LNCAP (cell line): ENCODE measurements around the gene CFL1.

ENCODE experiments used
- TF ChIP-seq, protein P1 (sequence below): fragments of 450-650 bp; IDR thresholded peaks from 2 replicates; pipeline ENCODE4 v1.5.1; 2017; ENCODE audit warnings: mild to moderate bottlenecking

The CFL1 gene

DNA sequence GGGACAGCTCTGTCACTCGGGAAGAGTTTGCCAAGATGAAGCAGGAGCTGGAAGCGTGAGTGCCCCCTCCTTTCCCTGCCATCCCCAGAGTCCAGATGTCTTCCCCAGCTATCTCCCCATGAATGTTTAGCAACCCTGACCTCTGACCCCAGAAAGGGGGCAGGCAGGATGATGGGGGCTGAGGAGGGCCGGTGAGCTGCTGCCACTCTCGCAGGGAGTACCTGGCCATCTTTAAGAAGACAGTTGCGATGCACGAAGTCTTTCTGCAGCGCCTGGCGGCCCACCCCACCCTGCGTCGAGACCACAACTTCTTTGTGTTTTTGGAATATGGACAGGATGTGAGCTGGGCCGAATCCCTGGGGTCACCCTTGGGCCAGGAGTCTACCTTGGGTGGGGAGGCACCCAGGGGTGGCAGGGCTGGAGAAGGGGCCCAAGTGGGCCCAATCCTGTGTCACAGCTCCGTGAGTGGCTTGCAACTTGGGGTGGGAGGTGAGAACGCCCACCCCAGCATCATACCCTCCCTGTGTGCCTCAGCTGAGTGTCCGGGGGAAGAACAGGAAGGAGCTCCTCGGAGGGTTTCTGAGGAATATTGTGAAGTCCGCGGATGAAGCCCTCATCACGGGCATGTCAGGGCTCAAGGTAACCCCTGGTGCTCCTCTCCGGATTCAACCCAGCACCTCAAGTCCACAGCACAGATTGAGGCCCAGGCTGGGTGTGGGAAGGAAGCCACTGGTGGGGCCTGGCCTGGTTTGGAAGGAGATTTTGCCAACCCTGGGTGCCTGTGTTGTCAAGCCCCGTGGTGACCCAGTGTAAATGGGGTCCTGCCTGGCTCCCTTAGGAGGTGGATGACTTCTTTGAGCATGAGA lies 7.5 kb downstream of the CFL1 start:
- TF ChIP-seq, protein P1, sequence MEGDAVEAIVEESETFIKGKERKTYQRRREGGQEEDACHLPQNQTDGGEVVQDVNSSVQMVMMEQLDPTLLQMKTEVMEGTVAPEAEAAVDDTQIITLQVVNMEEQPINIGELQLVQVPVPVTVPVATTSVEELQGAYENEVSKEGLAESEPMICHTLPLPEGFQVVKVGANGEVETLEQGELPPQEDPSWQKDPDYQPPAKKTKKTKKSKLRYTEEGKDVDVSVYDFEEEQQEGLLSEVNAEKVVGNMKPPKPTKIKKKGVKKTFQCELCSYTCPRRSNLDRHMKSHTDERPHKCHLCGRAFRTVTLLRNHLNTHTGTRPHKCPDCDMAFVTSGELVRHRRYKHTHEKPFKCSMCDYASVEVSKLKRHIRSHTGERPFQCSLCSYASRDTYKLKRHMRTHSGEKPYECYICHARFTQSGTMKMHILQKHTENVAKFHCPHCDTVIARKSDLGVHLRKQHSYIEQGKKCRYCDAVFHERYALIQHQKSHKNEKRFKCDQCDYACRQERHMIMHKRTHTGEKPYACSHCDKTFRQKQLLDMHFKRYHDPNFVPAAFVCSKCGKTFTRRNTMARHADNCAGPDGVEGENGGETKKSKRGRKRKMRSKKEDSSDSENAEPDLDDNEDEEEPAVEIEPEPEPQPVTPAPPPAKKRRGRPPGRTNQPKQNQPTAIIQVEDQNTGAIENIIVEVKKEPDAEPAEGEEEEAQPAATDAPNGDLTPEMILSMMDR = no peak

DNA sequence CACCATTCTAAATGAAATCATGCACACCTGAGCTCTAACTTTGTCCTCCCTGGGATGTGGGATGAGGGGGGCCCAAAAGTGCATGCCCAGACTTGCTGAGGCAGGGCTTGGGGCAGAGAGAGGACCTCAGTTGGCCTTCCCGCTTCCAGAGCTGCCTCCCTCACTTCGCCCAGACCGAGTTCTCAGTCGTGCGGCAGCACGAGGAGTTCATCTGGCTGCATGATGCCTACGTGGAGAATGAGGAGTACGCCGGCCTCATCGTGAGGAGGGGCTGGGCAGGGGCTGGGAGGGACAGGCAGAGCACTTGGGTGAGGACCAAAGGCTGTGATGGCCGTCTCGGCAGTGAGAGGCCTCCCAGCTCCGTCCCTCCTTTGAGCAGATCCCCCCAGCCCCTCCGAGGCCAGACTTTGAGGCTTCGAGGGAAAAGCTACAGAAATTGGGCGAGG lies 8.2 kb downstream of the CFL1 start:
- TF ChIP-seq, protein P1 = no peak

DNA sequence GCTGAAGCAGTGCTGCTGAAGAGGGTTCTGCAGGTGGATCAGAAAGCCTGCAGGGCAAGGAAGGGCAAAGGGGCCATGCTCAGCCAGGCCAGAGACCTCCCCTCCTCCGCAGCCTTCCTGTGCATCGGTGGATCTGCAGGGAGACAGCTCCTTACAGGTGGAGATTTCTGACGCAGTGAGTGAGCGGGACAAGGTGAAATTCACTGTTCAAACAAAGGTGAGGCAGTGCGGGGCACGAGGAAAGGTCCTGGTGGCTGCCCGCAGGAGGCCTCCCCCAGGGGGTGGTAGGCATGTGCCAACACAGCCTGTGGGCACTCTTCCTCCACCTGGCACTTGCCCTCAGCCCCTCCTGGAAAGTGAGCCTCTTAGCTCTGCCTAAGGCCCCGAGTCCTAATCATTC lies 8.6 kb downstream of the CFL1 start:
- TF ChIP-seq, protein P1 = no peak

DNA sequence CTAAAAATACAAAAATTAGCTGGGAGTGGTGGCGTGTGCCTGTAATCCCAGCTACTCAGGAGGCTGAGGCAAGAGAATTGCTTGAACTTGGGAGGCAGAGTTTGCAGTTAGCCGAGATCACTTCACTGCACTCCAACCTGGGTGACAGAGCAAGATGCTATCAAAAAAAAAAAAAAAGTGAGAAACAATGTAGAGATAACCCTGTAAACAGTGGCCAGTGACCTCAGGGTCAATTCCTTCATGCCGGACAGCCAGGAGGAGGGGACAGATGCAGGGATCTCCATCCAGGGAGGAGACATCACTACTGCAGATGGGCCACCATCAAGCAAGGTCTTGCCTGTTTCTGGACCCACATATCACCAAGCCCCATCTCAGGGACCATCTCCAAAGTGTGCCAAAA lies 10.2 kb downstream of the CFL1 start:
- TF ChIP-seq, protein P1 = no peak

DNA sequence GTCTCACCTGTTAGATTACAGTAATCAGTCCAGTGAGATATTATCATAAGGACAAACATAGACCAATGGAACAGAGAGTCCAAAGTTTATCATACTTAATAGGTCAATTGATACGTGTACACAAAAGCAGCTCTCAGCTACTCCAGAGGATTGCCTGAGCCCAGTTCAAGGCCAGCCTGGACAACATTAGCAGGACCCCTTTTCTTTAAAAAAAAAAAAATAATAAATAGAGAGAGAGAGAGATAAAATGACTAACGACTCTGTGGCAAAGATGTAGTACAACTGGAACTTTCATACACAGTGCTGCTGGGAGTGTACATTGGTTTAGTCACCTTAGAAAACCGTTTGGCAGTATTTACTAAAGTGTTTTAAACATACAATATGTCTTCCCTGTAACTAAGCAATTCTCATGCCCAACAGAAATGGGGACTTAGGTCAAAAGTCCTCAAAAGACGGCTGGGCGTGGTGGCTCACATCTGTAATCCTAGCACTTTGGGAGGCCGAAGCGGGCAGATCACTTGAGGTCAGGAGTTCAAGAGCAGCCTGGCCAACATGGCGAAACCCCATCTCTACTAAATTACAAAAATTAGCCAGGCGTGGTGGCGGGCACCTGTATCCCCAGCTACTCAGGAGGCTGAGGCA lies 13.6 kb downstream of the CFL1 start:
- TF ChIP-seq, protein P1 = no peak

DNA sequence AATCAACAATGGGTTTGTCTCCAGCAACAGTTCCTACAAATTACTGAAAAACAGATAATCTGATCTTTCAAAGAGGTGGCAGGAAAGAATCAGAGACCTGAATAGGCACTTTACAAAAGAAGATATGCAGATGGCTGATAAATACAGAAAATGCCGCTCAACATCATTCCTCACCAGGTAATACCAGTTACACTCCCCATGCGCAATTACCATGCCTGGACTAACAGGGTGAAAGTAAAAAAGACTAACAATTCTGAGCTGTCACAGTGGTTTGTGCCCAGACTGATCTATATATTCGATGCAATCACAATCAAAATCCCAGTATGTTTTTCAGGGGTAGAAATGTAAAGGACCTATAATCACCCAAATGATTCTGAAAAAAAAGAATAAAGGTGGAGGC lies 14.2 kb downstream of the CFL1 start:
- TF ChIP-seq, protein P1 = no peak

DNA sequence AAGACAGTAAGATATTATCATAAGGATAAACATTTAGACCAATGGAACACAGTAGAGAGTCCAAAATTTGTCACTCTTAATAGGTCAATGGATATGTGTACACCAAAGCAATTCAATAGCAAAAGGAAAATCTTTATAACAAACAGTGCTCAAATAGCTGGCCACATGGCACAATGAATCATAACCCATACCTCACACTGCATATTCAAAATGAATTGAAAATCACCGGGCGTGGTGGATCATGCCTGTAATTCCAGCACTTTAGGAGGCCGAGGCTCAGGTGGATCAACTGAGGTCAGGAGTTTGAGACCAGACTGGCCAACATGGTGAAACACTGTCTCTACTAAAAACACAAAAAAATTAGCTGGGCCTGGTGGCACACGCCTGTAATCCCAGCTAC lies 15.8 kb downstream of the CFL1 start:
- TF ChIP-seq, protein P1 = no peak
